NCI-H1436 (cell line): ENCODE data around the gene LRRC8E.
"Not testable (repeated sequence)": the region's sequence is repeated elsewhere in the genome, so short reads cannot be mapped to it uniquely, and the experiment has no call there.

ENCODE experiments used
- DNase-seq: peaks from one replicate; lab custom pipeline; 2025; lab: John Stamatoyannopoulos, UW

The LRRC8E gene

DNA sequence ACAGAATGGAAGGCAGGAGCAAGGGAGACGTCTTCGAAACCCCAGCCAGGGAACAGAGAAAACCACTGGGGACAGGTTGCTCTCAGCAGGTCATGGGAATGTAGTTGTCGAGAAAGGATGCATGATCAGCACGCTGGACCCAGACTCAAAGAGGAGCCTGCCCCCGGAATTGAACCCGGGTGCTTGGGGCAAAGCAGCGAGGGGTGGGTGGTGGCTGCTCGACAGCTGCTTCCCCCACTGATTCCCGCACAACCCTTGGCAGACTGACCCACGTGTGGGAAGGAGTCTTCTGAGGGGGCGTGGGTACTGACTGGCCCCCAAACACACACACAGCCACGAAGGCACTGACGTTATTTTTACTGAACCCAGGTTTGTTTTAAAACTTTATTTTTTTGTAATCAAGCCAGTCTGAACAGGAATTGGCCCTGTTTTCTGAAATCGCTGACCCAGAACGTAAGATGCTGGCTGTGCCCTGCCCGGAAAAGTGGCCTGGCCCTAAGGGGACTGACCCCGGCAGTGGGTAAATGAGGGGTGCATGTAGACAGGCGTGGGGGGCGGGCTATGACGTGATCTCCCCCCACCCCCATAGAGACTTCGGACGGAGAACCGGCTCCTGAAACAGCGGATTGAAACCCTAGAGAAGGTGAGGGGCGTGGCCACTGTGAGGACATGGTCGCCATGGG is 32.7 kb upstream of the LRRC8E start:
- DNase-seq, result no peak

DNA sequence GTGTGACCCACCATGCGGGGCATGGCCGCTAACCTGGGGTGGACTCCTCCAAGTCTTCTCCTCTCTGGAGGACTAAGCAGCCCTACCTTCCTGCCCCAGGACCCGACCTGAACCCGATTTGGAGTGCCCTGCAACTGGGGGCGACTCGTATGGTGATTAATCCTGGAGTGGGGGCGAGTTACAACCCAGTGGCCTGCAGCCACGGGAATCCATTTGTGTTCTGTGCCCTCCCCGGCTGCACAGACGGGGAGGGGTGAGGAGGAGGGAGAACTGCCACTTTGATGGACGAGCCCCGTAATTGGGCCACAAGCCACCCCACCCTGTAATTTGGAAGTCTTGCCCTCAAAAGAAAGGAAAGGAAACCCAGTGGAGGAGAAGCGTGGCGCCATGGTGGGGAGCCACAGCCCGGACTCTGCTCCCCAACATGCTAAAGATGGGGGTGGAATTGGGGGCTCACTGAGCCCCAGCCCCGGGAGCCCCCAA is 32.2 kb upstream of the LRRC8E start:
- DNase-seq, result no peak

DNA sequence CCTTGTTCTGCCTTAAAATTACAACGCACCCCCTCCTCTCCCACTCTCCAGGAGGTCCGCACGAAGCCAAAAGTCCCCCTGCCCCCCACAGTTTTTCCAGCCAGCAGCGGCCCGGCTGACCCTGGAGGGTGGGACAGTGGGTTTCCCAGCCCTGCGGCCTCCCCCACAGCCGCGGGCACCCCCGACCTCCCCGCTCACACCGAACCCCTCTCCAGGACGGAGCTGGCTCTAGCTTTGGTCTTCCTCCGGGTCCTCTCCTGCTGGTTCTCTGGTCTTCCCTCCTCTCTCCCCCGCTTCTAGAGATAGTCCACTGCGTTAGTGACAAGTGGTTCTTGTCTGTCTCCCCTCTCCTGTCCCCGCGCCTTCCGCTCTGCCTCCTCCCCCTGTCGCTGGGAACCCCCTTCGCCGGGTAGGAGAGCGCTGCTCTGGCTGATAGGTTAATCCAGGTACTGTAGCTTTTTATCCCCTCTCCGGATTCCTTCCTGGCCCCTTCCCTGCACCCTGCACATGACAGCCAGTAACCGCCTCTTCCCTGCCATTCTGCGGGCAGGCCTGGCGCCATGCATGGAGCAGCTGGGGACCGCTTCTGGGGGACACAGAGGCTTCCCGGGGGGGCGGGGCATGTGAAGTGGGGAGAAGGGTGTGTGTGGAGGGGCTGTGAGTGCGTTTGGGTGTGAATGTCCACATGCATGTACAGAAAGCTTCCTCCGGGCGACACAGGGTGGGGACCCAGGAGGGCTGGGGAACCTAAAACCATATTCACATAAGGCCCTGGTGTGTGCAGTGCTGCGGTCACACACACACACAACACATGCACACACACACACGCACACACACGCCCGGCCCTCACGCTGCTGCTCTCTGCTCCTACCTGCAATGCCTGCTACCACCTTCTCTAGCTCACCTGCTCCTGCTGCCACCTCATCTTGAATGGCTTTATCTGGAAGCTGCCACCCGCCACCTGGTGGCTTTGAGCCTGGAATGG is 31.3 kb upstream of the LRRC8E start:
- DNase-seq, result no peak

DNA sequence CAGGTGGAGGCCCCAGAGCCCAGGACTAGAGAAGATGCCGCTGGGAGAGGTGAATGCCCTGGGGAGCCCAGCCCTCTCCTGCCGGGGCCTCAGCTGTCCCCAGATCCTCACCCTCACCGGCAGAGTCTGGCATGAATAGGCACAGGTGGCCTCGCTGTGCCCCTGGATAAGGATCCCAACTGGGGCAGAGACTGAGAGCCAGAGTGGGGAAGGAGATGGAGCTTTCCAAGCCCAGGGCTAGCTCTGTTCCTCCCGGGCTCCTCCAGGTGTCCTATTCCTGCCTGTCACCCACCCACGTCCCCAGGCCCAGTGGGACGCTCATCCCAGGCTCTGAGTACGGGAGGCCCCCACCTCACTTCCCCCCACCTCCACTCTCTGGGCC is 30.6 kb upstream of the LRRC8E start:
- DNase-seq, result no peak

DNA sequence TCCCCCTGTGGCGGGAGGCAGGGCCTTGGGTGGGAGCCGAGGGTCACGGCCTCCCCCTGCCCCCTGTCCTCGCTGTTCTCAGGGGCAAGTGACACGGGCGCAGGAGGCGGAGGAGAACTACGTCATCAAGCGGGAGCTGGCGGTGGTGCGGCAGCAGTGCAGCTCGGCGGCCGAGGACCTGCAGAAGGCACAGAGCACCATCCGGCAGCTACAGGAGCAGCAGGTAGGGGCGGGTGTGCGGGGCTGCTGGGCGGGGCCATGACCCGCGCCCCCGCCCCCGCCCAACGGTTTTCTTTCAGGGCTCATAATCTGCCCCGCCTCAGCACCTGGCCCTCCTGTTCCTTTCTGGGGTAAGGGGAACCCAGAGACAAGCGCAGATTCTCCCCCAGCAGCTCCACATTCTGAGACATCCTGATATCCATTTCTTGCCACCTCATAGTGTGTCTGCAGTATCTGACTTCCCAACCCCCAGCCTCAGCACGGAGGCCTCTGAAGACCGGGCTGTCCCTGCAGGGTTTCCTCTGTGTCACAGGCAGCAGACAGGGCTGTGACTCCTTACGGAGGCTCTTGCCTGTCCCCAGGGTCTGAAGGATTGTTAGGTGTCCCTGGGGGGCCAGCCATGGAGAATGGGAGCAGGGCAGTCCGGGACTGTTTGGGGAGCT is 30.1 kb upstream of the LRRC8E start:
- peak; percentile 86 for DNase-seq

DNA sequence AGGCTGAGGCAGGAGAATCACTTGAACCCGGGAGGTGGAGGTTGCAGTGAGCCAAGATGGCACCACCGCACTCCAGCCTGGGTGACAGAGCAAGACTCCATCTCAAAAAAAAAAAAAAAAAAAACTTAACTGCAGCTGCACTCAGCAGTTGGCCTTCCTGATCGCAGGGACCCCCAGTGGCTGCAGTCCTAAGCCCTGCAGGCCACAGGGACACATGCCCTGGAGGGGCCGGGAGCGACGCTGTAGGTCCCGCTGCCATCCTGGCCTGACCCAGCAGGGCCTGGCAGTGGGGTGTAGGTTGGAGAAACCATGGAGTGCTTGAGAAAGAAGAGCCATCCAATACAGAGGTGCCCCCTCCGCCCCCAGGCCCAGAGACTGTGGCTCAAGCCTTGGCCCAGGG is 29.2 kb upstream of the LRRC8E start:
- DNase-seq, result not testable (repeated sequence)

DNA sequence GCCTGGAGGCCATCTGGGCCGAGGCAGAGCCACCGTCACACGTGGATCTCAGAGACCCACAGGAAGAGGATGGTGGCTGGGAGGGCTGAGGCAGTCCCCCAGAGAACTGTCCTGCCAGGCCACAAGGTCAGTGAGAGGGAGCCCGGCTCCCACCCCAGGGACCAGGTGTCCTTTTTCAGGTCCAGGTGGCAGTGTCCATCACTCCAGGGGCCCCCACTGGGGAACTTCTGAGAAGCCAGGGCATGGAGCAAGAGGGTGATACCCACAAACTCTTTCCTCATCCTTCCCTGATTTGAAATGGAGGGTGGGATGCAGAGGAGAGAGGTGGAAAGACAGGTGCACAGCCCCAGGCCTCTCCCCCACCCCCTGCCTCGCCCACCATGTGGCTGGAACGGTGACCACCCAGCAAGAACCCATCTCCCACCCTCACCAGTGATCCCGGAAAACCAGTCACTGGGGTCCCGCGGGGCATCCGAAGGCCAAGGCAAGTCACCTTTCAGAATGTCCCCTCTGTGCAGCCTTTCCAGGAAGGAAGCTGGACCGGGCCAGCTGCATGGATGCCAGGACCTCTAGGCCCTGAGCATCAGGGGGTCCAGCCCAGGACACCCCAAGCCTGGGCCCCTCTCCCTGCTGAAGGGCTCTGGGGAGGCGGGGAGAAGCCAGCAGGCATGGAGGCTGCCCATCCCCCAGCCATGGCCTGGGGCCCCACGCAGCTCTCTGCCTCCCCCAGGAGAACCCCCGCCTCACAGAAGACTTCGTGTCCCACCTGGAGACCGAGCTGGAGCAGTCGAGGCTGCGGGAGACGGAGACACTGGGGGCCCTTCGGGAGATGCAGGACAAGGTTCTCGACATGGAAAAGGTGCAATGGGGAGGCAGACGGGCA is 28.2 kb upstream of the LRRC8E start:
- DNase-seq, result no peak

DNA sequence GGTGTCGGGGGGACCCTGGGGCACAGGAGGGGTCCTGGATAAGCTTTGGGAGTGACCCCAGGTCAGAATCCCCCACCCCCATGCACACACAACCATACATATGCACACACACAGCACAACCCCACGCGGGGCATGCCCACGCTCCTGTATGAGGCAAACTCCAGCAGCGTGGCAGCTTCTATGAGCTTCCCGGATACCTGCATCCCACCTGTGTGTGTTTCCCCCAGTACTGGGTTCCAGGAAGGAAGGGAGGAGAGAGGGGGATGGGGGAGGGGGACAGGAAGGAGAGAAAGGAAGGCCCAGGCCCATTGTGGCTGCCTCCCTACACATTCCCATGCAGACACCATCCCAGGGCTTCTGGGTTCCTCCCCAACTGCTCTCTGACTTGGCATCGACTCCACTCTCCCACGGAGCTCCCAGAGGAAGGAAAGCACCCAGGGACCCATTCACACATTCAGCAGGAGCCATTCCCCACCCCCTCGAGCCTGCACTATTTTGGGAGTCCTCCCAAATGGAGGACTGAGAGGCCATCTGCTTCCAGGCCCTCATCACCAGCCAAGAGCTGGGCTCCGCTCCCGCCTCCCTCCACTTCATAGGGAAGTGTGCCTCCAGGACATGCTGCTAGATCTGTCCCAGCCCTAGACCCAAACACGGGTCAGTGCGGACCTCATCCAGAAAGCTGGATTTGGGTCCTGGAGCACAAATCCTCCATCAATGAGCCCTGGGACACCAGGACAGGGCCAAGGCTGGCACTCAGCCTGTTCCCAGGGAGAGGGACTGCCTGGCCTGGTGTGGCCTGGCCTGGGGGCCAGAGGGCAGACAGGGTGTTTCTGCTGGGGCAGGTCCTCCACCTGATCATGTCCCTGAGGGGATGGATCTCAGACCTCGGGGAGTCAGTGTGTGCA is 27.3 kb upstream of the LRRC8E start:
- no peak for DNase-seq

DNA sequence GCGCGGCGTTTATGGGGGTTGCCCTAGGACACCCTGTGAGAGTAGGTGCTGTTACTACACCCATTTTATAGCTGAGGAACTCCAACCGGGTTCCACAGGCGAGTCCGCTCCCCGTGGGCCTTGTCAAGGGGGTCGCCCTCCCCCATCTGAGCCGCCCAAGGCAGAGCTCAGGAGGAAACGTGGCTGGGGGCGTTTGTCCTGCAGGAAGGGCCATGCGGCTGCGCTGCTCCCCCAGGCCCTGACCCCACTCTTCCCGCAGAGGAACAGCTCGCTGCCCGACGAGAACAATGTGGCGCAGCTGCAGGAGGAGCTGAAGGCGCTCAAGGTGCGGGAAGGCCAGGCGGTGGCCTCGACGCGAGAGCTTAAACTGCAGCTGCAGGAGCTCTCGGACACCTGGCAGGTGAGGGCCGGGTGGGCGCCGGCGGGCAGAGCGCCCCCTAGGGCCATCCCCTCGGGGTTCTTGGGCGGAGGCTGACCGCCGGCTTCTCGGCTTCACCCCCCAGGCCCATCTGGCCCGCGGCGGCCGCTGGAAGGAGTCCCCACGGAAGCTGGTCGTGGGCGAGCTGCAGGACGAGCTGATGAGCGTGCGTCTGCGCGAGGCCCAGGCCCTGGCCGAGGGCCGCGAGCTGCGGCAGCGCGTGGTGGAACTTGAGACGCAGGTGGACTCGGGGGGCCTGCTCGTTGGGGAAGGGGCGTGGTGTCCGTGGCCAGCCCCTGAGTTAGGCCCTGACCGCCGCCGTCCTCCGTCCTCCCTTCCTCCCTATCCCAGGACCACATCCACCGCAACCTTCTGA is 26.5 kb upstream of the LRRC8E start:
- DNase-seq, result no peak

DNA sequence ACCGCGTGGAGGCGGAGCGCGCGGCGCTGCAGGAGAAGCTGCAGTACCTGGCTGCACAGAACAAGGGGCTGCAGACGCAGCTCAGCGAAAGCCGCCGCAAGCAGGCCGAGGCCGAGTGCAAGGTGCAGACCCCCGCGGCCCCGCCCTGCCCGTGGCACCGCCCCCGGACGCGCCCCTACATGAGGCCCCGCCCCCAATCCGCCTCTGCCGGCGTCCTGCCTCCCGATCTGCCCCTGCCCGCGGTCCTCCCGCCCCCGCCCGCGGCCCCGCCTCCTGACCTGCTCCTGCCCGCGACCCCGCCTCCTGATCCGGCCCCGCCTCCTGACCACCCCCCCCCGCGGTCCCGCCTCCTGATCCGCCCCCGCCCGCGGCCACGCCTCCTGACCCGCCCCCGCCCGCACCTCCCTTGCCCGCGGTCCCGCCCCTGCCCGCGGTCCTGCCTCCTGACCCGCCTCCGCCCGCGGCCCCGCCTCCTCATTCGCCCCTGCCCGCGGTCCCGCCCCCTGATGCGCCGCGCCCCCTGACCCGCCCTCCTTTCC is 25.8 kb upstream of the LRRC8E start:
- no peak for DNase-seq

DNA sequence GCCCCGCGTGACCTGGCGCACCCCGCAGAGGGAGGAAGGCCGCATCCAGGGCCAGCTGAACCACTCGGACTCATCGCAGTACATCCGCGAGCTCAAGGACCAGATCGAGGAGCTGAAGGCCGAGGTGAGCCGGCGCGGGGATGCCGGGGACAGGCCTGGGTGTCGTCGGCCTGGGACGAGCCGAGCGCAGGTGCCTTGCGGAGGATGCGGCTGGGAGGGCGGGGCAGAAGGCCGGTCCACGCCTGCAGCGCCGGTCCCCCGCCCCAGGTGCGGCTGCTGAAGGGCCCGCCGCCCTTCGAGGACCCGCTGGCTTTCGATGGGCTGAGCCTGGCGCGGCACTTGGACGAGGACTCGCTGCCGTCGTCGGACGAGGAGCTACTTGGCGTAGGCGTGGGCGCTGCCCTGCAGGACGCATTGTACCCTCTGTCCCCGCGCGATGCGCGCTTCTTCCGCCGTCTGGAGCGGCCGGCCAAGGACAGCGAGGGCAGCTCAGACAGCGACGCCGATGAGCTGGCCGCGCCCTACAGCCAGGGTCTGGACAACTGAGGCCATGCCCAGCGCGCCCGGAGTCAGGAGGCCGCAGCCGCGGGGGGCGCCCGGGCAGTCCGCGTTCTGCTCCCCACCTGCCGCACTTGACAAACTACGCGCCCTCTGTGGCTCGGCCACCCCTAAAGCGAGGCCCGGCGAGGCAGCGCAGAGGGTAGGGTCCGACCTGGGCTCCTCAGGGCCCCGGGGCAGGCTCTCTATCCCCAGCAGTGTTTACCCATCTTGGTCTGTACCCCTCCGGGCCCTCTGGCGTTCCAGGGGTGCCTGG is 24.9 kb upstream of the LRRC8E start:
- no peak for DNase-seq

DNA sequence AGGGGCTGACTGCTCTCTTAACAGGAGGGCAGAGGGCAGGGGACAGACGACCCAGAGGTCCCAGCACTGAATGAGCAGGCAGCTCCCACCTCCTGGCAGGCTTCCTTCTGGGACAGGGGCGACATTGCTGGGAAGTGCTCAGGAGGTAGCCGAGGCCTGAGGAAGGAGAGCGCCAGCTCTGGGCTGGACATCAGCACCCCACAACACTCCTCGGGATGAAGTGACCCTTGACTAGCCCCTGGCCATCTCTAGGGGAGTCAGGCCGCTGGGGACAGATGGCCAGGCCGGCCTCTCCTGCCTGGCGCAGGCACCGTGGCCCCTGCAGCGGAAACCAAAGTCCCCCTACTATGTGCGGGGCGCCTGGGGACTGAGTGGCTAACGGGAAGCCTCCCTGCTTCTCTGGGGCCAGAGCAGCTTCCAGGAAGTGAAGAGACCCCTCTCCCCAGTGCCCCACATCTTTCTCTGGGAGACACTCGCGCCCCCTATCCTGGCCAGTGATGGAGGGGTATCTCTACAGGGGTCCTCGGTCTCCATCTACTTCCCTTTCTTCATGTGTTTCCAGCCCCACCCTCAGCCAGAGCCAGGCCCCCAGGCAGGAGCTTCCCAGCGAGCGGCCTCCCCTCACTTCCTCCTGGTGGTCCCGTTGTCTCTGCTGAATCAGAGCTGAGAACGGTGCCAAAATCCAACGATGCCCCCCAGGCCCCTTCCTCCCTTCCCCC is 24.2 kb upstream of the LRRC8E start:
- DNase-seq, result no peak

DNA sequence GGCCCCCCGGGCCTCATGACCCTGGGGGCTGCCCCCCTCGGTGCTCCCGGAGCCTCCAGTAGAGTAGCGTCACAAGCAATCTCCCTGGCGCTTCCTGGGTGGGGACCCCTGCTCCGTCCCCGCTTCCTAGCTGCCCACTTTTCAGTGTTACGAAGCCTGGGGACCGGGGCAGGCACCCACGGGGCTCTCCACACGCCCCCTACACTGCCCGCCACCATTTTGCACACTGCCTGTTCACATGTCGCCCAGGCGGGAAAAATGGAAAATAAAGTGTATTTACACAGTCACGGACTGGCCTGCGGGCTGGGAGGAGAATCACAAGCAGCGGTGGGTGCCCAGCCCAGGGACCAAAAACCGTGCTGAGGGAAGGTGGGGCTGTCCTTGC is 23.6 kb upstream of the LRRC8E start:
- no peak for DNase-seq

DNA sequence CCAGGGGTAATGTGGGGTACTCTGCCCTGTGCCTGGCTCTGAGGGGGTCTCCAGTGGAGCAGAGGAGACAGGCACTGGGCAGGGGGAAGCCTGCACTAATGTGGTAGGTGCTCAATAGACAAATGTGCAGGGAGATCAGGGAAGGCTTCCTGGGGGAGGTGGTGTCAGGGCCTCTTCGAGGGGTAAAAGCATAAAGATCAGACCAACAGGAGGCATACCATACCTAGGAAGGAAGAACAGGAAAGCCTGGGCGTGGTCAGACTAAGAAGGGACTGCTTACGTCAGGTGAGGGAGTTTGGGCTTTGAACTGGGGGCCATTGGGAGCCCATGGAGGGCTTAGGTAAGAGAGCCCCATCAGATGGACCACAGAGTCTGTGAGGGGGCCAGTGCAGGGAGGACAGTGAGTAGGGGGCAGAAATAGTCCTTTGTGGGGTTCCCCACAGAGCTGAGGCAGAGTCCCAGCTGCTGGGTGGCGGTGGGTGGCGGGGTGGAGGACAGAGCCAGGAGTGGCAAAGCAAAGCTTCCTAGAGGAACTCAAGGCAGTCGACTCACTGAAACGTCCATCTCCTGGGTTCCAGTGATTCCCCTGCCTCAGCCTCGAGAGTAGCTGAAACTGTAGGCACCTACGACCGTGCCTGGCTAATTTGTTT is 22.9 kb upstream of the LRRC8E start:
- no peak for DNase-seq

DNA sequence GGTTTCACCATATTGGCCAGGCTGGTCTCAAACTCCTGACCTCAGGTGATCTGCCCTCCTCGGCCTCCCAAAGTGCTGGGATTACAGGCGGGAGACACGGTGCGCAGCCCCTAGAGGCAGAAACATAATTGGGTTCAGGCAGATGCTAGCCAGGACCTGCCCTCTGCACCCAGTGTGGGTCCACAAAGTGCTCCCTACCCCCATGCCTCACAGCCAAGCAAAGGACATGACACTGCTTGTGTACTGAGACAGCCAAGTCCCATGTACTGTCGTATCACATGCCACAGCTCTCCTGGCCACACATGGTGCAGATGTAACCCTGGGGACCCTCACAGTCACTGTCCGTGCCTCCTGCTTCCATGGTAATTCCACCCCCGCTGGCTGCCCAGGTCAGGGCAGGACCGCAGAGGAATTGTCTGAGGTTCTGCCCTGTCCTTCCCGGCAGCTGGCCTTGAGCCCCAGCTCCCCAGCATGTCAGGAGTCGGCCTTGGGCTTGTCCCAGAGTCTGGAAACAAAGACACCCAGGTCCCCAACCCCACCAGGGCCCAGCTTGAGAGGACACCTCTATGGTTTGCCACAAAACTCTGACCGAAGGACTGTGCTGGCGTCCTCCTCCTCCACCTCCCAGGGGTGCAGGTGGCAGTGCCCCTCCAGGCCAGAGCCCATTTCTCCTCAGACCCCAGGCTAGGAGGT is 21.8 kb upstream of the LRRC8E start:
- DNase-seq, result no peak

DNA sequence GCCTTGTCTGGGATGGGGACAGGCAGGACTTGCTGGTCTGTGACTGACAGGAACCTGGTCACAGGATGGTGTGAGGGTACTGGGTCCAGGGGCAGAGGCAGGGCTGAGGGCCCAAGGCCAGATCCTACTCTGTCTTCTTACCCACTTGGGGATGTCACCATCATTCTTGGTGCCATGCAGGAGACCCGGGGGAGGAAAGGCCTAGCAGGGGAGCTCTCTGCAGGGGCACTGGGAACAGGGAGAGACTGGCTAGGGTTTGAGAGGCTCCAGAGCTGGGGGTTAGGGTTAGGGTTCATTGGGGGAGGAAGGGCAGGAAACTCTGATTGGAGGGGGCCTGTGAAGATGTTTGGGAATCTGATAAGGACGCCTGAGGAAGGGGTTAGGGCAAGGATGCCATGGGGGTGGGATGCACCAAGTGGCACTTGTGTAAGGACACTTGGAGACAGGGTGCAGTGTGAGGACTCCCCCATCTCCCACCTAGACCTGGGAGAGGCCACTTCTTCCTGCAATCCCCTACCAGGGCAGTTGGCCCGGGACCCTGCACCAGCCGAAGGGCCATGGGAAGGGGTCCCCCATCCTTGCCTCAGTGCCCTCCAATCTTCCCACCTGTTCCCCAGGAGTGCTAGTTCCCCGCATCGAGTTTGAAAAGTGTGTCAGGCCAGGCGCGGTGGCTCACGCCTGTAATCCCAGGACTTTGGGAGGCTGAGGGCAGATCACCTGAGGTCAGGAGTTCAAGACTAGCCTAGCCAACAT is 21.0 kb upstream of the LRRC8E start:
- no peak for DNase-seq
